Uterine smooth muscle cell (primary cell): ENCODE results near the gene GLRA3. TPM values are rescaled to one million over a fixed set of nuclear protein-coding genes. Genes with fewer than 3 reads are reported as not detected.

ENCODE experiments used
- total RNA-seq: library from RNA; depleted of rRNA; stranded (reverse); fragments of >200 nt; gene quantifications from 2 replicates; pipeline ENCODE4 v1.2.3, GENCODE V29; 2014

GLRA3 gene
- total RNA-seq, result under 0.01 TPM in 1 of 2 replicates, not detected in the other

GRCh38 chr4:174828845-174829701 is at the start of gene GLRA3:
Gene GLRA3 (minus strand): TSS chr4:174829247. CDS start chr4:174828811, 436 bp downstream.

Other genes starting within 250 kb of the GLRA3 start
- gene ADAM29, start 89.1 kb upstream of the GLRA3 start, total RNA-seq, result not detected in 2 replicates